Measurements from ENCODE around the gene JUND.

GRCh38 chr19:18229915-18230314 lies 51.5 kb downstream of the JUND start:
- no peak for TF ChIP-seq CTCF (conservative IDR thresholded peaks at IDR 0.05; ENCODE audit: low read length)
- TF ChIP-seq EZH2phosphoT487 (IDR thresholded peaks at IDR 0.05; ENCODE audit: borderline replicate concordance, low read depth, low read length), result no peak

Data from OCI-LY7 (cell line).